NCI-H2107 treated with DMSO at 0.1 percent for 48 hours (cell line): ENCODE measurements around the gene RPL31.

Source experiments
- DNase-seq: peaks from one replicate; lab custom pipeline; 2025; ENCODE audit not compliant: unreplicated experiment; lab: John Stamatoyannopoulos, UW

Gene RPL31

GRCh38 chr2:100974712-100975520 lies 27.2 kb upstream of the RPL31 start:
- no peak for DNase-seq

- no peak for DNase-seq
These were observed 26.6 kb upstream of the RPL31 start for GRCh38 chr2:100975521-100975785.

- no peak for DNase-seq
These were observed 26.0 kb upstream of the RPL31 start for GRCh38 chr2:100976061-100976460.

GRCh38 chr2:100976645-100977391 lies 25.3 kb upstream of the RPL31 start:
- no peak for DNase-seq

DNA sequence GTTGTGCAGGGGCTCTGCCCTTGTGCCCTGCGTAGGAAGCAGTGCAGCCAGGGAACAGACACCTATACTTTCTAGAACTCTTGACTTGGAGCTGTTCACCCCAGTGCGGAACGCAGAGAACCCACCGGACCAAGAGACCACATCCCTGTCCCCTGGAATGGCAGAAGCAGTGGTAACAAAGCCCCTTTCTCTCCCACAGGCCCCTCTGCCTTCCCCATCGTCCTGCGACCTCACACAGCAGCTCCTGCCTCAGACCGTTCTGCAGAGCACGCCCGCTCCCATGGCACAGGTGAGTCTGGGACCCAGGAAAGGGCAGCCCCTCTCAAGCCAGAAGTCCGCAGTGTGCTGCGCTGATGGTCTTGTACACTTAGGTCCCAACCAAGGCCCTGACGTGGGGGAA lies 24.6 kb upstream of the RPL31 start:
- no peak for DNase-seq

DNA sequence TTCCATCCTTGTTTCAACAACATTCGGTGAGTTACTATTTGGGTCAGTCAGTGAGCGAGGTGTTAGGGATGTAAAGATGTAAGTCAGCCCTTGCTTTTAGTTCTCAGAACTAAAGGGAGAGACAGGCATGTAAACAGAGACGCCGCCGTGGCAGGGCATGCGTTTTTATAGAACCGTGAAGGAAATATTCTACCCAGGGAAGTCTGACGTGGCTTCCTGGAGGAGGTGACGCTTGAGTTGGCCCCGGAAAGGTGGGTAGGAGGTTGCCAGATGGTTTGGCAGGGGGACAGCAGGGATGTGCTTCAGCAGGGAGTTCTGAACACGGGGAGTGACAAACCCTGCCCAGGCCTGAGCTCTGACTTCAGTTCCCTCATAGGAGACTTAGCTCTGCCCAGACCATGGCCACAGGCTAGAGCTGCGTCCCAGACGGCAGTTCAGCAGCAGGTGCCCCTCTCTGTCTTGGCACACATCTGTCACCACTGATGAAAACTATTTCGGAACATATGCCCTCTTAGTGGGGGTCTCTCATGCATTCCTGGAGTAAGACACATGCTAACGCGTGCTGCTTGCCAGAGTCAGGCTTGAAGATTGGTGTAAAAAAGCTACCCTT lies 23.4 kb upstream of the RPL31 start:
- DNase-seq: no peak

DNA sequence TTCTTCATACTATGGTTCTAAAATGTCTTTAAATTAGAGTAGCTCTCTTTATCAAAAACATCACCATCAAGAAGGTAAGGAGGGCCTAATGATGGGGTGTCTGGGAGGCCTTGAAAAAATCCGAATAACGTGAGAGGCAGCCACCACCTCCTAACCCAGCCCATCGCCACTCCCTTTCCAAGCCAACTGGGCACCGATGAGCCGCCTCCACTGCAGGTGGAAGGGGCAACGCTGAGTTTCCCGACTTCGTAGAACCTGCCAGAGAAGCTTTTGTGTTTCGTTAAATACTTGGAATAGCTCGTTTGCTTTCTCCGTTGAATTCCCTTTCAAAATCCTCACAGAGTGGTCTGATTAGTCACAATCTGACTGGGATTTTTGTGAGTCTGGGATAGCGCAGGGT lies 22.0 kb upstream of the RPL31 start:
- no peak for DNase-seq

- DNase-seq: no peak
These were observed 21.1 kb upstream of the RPL31 start for GRCh38 chr2:100981011-100981410.

- DNase-seq: no peak
These were observed 19.6 kb upstream of the RPL31 start for GRCh38 chr2:100982431-100982861.

DNA sequence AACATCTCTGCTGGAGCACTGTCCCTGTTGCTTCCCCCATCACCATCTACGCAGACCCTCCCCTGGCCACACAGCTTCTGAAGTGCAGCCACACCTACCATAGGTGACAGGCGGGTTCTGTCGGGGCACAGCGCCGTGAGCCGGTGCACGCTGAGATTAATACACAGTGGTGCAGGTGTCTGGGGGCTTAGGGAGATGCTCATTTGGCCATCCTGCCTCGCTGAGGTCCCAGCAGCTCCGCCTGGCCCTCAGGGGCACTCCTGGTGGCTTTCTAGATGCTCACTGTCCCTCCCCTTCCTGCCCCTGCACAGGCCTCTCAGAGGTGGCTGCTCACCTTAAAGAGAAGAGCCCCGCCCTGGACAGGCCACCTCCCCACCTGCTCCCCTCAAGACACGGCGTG lies 18.9 kb upstream of the RPL31 start:
- no peak for DNase-seq

- DNase-seq: no peak
These were observed 18.3 kb upstream of the RPL31 start for GRCh38 chr2:100983684-100984310.

- DNase-seq: no peak
These were observed 17.2 kb upstream of the RPL31 start for GRCh38 chr2:100984892-100985307.

DNA sequence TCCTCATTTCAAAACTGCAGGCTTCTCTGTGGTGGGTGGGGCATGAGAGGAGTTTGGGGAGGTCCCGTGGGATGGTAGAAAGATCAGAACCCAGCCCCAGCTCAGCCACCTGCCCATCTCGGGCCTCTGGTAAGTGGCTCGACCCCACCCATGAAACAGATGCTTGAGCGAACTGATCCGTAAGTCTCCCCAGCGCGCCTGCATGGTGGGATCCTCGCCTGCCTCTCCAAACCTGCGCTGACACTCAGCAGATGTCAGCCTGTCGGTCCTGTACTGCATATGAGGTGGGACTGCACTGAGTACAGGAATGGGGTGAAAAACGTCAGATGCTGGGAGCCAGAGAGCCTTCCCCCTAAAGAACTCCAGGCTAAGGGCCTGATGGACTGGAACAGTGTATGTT lies 15.9 kb upstream of the RPL31 start:
- DNase-seq: no peak

- no peak for DNase-seq
These were observed 14.6 kb upstream of the RPL31 start for GRCh38 chr2:100987536-100987935.

DNA sequence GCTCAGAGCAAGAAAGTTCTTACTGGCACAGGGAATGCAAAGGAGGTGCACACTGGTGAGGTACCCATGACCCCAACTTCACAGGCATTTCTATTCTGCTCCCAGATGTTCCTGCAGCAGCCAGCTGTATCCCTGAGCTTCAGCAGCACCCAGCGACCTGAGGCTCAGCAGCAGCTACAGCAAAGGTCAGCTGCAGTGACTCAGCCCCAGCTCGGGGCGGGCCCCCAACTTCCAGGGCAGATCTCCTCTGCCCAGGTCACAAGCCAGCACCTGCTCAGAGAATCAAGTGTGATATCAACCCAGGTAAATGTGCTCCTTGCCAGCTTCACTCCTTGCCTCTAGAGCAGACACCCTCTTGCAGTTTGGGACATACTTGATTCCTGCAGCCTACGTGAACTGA lies 14.1 kb upstream of the RPL31 start:
- DNase-seq: no peak

DNA sequence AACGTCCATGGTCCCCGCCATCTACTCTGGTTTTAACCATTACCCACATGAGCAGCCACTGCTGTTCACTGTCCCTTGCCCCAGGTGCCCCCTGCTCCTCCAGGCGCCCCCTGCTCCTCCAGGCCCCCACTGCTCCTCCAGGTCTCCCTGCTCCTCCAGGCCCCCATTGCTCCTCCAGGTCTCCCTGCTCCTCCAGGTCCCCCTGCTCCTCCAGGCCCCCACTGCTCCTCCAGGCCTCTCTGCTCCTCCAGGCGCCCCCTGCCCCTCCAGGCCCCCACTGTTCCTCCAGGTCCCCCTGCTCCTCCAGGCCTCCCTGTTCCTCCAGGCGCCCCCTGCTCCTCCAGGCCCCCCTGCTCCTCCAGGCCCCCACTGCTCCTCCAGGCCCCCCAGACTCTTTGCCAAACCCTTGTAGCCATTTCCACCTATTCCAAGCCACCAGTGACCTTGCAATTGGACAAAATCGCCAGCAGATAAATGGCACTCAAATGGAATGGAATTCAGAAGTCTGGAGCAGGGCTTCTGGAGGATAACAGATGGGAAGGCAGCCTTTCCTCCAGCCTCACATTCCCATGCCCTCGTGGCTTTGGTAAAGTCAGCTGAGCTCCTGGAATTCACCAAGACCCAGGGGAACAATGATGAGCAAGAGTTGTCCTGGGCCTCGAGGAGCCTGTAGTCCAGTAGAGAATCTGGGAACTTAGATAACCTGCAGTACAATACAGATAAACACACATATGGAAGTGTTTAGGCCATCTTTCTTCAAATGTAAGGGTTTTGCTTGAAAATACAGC lies 13.3 kb upstream of the RPL31 start:
- no peak for DNase-seq

DNA sequence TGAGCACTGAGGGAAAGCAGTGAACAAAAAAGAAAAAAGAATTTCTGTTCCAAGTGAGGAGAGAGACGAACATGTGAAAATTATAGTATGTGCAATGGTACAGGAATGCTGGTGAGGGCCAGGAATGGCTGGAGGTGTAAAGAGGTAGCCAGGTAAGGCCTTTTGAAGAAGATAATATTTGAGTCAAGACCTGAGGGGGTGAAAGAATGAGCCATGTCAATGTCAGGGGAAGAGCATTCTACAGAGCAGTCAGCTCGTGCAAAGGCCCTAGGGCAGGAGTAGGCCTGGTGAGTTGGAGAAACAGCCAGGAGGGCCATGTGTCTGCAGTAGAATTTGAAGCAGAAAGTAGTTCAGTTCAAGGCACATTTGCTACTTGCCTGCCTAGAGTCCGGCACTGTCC lies 12.4 kb upstream of the RPL31 start:
- no peak for DNase-seq

- no peak for DNase-seq
These were observed 11.9 kb upstream of the RPL31 start for GRCh38 chr2:100990166-100990565.

DNA sequence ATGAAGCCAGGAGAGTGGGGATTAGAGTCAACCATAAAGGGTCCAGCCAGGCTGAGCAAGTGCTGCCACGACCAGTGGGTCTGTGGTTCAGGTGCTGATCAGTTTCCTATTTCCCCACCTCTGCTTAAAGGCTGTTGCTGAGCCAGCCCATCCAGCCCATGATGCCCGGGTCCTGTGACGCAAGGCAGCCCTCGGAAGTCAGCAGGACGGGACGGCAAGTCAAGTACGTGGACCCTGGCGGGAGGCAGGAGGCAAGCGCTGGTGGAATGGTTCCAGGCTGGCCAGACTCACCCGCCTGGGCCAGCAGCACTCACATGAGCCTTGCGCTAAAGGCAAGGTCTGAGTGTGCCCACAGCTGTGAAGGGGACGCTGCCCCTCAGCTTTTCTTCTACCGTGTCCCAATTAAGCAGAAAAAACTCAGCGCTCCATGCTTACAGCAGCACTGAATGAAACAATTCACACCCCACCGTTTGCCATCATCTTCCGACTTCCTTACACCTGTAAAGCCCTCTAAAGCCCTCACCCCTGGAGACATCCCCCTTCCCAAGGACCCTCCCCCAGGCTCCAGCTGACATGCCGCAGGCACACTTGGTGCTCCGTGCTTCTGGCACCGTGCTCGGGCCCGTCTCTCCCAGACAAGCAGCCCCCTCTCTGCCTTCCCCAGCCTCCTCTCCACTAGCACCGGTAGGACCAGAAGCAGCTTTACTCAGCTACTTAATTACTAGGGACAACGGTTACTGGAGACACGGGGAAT lies 11.3 kb upstream of the RPL31 start:
- no peak for DNase-seq

GRCh38 chr2:100991404-100991773 lies 10.7 kb upstream of the RPL31 start:
- DNase-seq: no peak
